Subcutaneous adipose tissue (tissue), 4 donors: Measurements from ENCODE around the gene IQSEC1. TPM values are rescaled to one million over a fixed set of nuclear protein-coding genes. Genes with fewer than 3 reads are reported as not detected.

Experiments
- CTCF ChIP-seq: fragments of 450-650 bp; IDR thresholded peaks from one replicate; pipeline ENCODE4 v1.5.1; 2016; ENCODE audit warnings: low read depth, mild to moderate bottlenecking, control low read depth, antibody characterized with exemption, moderate library complexity
- total RNA-seq, 4 donors: library from RNA; depleted of rRNA; stranded (reverse); fragments of >200 nt; gene quantifications; one replicate each; pipeline ENCODE4 v1.1.0, GENCODE V29; 2016

IQSEC1 gene
- total RNA-seq, 4 donors from 2014 or later, result 44.3 to 99.1 (median 51.8) TPM

- TF ChIP-seq CTCF, result no peak
These were observed 120.7 kb downstream of the IQSEC1 start for GRCh38 chr3:12952343-12953200.

GRCh38 chr3:12948891-12949711 lies 124.1 kb downstream of the IQSEC1 start:
- no peak for TF ChIP-seq CTCF

GRCh38 chr3:12948371-12948770 lies 124.9 kb downstream of the IQSEC1 start:
- no peak for TF ChIP-seq CTCF

GRCh38 chr3:12947504-12948369 lies 125.5 kb downstream of the IQSEC1 start:
- no peak for TF ChIP-seq CTCF

- no peak for TF ChIP-seq CTCF
These were observed 126.4 kb downstream of the IQSEC1 start for GRCh38 chr3:12946649-12947316.

GRCh38 chr3:12946251-12946648 lies 127.0 kb downstream of the IQSEC1 start:
- no peak for TF ChIP-seq CTCF
